Spinal cord (tissue), 10 donors: ENCODE data around the gene RIT1. TPM values are rescaled to one million over a fixed set of nuclear protein-coding genes. Genes with fewer than 3 reads are reported as not detected.

Source experiments
- DNase-seq, 6 donors: peaks; one replicate each; pipeline versions ENCODE4 v3.0.0 to v3.0.0-alpha.2; 2013 to 2015; ENCODE audit warnings: low spot score in 6 of 6, low read depth in 4 of 6
- H3K27ac ChIP-seq: one replicate; pipeline ENCODE4 v1.5.1; 2013; ENCODE audit warnings: low read depth, low read length, control low read depth
- H3K27me3 ChIP-seq: one replicate; pipeline ENCODE4 v1.6.1; 2013; ENCODE audit warnings: low read length; ENCODE audit not compliant: control insufficient read depth, insufficient read depth
- H3K36me3 ChIP-seq: one replicate; pipeline ENCODE4 v1.6.1; 2013; ENCODE audit warnings: low read length; ENCODE audit not compliant: control insufficient read depth, insufficient read depth
- H3K4me1 ChIP-seq: one replicate; pipeline ENCODE4 v1.6.1; 2013; ENCODE audit warnings: low read length; ENCODE audit not compliant: control insufficient read depth, insufficient read depth
- H3K4me3 ChIP-seq: one replicate; pipeline ENCODE4 v1.5.1; 2013; ENCODE audit warnings: low read depth, low read length, control low read depth
- H3K9me3 ChIP-seq: one replicate; pipeline ENCODE4 v1.6.1; 2013; ENCODE audit warnings: low read length; ENCODE audit not compliant: control insufficient read depth, insufficient read depth
- WGBS: methylation state at CpG from one replicate; pipeline ENCODE4 v1.1.5; 2013; ENCODE audit warnings: missing lambda C conversion rate; ENCODE audit not compliant: insufficient coverage; 5-methylcytosine and 5-hydroxymethylcytosine counted together
- polyA plus RNA-seq, 2 donors: library from polyadenylated mRNA; unstranded; fragments of 120-200 nt; gene quantifications; one replicate each; pipeline ENCODE4 v1.2.1, GENCODE V29; 2013; ENCODE audit not compliant: insufficient read length in 2 of 2
- total RNA-seq, 2 donors: library from RNA; depleted of rRNA in 1 of 2; stranded (reverse); fragments of 120-200 nt in 1 of 2; fragments of >200 nt in 1 of 2; gene quantifications; one replicate each; pipeline versions ENCODE4 v1.2.3 to v1.2.4, GENCODE V29; 2013 to 2014
- donor health status: healthy.

Gene RIT1
- total and polyA plus RNA-seq, 4 donors = 34.0 to 47.6 (median 43.6) TPM

DNA sequence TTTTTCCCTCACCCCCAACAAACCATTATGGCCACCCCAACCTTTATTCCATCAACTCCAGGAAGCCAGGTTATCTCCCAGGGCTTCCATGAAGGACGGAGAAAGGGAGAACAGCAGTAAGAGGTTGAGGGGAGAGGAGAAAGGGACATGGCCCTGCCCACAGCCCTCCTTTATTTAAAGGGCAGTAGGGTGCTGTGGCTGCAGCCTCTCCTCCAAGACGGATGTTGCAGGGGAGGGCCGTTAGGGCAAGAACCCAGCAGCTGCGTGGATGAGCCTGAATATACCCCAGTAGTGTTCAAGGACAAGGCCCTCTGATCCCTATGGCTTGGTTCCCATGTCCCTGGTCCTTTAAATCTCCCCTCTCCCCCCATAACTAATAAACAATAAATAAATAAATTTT lies 36.1 kb upstream of the RIT1 start:
- no peak for DNase-seq
- H3K9me3 ChIP-seq = no peaks in the 10 kb centered on the region
- peaks cover 13% of the 10 kb centered on the region for H3K4me1 ChIP-seq
- WGBS = 87% methylated on average over 3 of the region's 4 CpGs
- H3K27me3 ChIP-seq = no peaks in the 10 kb centered on the region
- H3K4me3 ChIP-seq = no peak overlapping the region
- H3K27ac ChIP-seq = no peak overlapping the region
- H3K36me3 ChIP-seq = peaks cover 58% of the 10 kb centered on the region

DNA sequence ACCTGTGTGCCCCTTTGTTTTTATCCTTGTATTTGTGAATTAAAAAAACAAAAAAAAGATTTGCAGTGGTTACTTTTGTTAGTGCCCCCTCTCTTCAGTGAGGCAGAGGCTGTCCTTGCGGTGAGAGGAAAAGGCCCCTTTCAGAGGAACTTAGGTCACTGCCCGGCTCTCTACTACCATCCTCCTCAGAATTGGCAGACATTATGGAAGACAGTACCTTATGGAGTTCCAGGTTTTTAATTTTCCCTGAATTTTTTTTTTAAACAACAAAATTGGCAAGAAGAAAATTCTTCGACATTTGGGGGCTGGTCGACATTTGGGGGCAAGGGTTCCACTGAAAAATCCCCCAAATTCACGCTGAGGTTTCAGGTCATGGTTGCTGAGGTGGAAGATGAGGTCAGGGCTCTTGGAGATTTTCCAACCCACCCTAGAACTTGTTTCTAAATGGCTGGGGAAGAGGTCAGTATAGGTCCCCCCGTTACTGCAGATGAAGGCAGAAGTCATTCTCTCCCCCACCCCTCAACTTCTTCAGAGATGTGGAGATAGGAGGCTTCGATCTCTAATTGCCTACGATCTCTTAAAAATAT lies 35.6 kb upstream of the RIT1 start:
- H3K4me1 ChIP-seq = peaks cover 18% of the 10 kb centered on the region
- no peak overlapping the region for H3K27ac ChIP-seq
- no peak for DNase-seq
- peaks cover 58% of the 10 kb centered on the region for H3K36me3 ChIP-seq
- no peaks in the 10 kb centered on the region for H3K27me3 ChIP-seq
- no peaks in the 10 kb centered on the region for H3K9me3 ChIP-seq
- no peak overlapping the region for H3K4me3 ChIP-seq
- no CpG with 5 or more reads among the region's 8 CpGs for WGBS

DNA sequence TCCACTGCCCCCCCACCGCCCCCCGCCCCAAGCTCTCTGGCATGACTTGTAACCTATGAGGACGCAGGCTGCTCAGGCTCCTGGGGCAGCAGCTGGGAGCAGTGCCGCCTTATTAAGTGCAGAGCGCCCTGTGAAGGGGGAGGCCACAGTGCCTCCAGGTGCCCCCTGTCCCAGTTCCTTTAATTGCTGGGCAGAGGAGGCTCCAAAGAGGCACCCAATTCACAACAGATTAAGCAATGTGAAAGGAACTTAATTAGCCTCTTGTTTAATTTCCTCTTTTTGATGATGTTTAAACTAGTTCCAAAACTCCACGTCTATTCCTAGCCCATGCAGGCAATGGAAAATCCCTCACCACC lies 33.3 kb upstream of the RIT1 start:
- Histone ChIP-seq H3K4me1 (peaks cover 26% of the 10 kb centered on the region), H3K27ac (no peak overlapping the region), H3K27me3 (no peaks in the 10 kb centered on the region), H3K9me3 (no peaks in the 10 kb centered on the region), H3K4me3 (no peak overlapping the region), H3K36me3 (peaks cover 38% of the 10 kb centered on the region)
- 32% methylated on average over 3 of the region's 6 CpGs for WGBS
- no peak for DNase-seq

GRCh38 chr1:155942578-155943141 lies 31.5 kb upstream of the RIT1 start:
- Histone ChIP-seq H3K4me1 (peaks cover 26% of the 10 kb centered on the region), H3K4me3 (no peak overlapping the region), H3K9me3 (no peaks in the 10 kb centered on the region), H3K36me3 (peaks cover 22% of the 10 kb centered on the region), H3K27ac (no peak overlapping the region), H3K27me3 (no peaks in the 10 kb centered on the region)
- no peak for DNase-seq
- 86% methylated on average over 8 of the region's 11 CpGs for WGBS

DNA sequence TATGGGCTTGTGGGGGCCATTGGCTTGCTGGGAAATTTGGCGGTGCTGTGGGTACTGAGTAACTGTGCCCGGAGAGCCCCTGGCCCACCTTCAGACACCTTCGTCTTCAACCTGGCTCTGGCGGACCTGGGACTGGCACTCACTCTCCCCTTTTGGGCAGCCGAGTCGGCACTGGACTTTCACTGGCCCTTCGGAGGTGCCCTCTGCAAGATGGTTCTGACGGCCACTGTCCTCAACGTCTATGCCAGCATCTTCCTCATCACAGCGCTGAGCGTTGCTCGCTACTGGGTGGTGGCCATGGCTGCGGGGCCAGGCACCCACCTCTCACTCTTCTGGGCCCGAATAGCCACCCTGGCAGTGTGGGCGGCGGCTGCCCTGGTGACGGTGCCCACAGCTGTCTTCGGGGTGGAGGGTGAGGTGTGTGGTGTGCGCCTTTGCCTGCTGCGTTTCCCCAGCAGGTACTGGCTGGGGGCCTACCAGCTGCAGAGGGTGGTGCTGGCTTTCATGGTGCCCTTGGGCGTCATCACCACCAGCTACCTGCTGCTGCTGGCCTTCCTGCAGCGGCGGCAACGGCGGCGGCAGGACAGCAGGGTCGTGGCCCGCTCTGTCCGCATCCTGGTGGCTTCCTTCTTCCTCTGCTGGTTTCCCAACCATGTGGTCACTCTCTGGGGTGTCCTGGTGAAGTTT lies 30.8 kb upstream of the RIT1 start:
- Histone ChIP-seq H3K36me3 (peaks cover 15% of the 10 kb centered on the region), H3K27me3 (no peaks in the 10 kb centered on the region), H3K4me3 (no peak overlapping the region), H3K9me3 (no peaks in the 10 kb centered on the region), H3K27ac (peak overlapping the region; percentile 15), H3K4me1 (peaks cover 26% of the 10 kb centered on the region)
- 89% methylated on average over 24 of the region's 29 CpGs for WGBS
- no peak for DNase-seq

DNA sequence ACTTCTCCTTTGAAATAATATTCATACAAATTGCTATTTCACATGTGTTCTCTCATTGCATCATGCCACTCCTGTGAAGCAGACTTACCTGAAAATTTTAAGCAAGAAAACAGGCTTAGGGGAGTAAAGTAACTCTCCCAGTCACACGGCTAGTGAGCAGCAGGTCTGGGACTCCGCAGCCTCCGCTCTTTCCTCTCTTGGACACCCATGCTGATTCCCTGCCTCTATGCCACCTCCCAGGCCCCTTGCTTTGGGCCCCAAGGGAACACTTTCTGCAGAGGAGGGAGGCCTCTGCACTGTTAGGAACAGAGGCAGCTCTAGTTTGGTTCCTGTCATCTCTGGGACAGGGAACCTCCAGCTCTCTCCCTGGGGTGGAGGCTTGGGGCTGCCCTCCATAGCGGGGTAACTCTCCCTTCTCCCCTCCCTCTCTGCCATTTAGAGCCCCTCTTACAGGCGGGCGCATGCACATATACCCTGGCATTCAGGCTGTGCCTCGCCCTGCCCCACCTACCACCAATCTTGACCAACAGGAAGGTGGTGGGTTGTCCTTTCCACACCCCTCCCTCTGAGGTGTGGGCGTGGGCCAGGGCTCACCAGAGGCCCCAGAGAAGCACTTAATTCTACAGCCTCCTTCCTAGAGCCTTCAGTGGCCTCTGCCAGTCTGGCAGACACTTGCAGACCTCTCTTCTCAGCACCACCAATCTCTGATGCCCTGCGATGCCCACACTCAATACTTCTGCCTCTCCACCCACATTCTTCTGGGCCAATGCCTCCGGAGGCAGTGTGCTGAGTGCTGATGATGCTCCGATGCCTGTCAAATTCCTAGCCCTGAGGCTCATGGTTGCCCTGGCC lies 30.1 kb upstream of the RIT1 start, which contains the start of gene RXFP4:
RXFP4 (plus strand) TSS at position 646 of the 852 bp plus-strand sequence; CDS start at position 718, 72 bp downstream.
- no peak for DNase-seq
- H3K4me3 ChIP-seq = no peak within 1 kb of the TSS

GRCh38 chr1:155940482-155940992 lies 29.4 kb upstream of the RIT1 start:
- Histone ChIP-seq H3K4me3 (no peak overlapping the region), H3K36me3 (peaks cover 6% of the 10 kb centered on the region), H3K9me3 (no peaks in the 10 kb centered on the region), H3K4me1 (peaks cover 26% of the 10 kb centered on the region), H3K27me3 (no peaks in the 10 kb centered on the region), H3K27ac (peak overlapping the region; percentile 78)
- 78% methylated on average over 2 of the region's 4 CpGs for WGBS
- peak in 2 of 6 donors; percentile 9 to 54 for DNase-seq

More for the DNA sequence above, 30.1 kb upstream of the RIT1 start, which contains the start of gene RXFP4:
- H3K9me3 ChIP-seq = no peaks in the 10 kb centered on the region
- peaks cover 26% of the 10 kb centered on the region for H3K4me1 ChIP-seq
- no peaks in the 10 kb centered on the region for H3K27me3 ChIP-seq
- WGBS = 51% methylated on average over 10 of the region's 11 CpGs
- peak within 1 kb of the TSS; percentile 78 for H3K27ac ChIP-seq
- peaks cover 11% of the 10 kb centered on the region for H3K36me3 ChIP-seq

GRCh38 chr1:155938220-155938627 lies 27.1 kb upstream of the RIT1 start:
- peak in 3 of 6 donors; percentile 47 to 89 (median 85) for DNase-seq
- no CpG with 5 or more reads among the region's 1 CpG for WGBS

GRCh38 chr1:155934936-155935590 lies 23.9 kb upstream of the RIT1 start:
- H3K27ac ChIP-seq = peak overlapping the region; percentile 95
- H3K36me3 ChIP-seq = peaks cover 19% of the 10 kb centered on the region
- H3K27me3 ChIP-seq = no peaks in the 10 kb centered on the region
- 70% methylated on average over 13 of the region's 24 CpGs for WGBS
- H3K9me3 ChIP-seq = no peaks in the 10 kb centered on the region
- no peak for DNase-seq
- peaks cover 24% of the 10 kb centered on the region for H3K4me1 ChIP-seq
- peak overlapping the region; percentile 99 for H3K4me3 ChIP-seq

More at GRCh38 chr1:155938220-155938627, 27.1 kb upstream of the RIT1 start:
- no peaks in the 10 kb centered on the region for H3K9me3 ChIP-seq
- H3K4me1 ChIP-seq = peaks cover 28% of the 10 kb centered on the region
- peak overlapping the region; percentile 40 for H3K27ac ChIP-seq
- H3K27me3 ChIP-seq = no peaks in the 10 kb centered on the region
- H3K36me3 ChIP-seq = peaks cover 11% of the 10 kb centered on the region
- no peak overlapping the region for H3K4me3 ChIP-seq
